Measurements from ENCODE around the gene MAPT. TPM values are rescaled to one million over a fixed set of nuclear protein-coding genes. Genes with fewer than 3 reads are reported as not detected.

MAPT gene
- total and polyA plus RNA-seq, 2 of the 13 experiments (the other 11 are each of a cell fraction or from before 2014, with no cell fraction given), result 2.1 to 2.8 TPM

DNA sequence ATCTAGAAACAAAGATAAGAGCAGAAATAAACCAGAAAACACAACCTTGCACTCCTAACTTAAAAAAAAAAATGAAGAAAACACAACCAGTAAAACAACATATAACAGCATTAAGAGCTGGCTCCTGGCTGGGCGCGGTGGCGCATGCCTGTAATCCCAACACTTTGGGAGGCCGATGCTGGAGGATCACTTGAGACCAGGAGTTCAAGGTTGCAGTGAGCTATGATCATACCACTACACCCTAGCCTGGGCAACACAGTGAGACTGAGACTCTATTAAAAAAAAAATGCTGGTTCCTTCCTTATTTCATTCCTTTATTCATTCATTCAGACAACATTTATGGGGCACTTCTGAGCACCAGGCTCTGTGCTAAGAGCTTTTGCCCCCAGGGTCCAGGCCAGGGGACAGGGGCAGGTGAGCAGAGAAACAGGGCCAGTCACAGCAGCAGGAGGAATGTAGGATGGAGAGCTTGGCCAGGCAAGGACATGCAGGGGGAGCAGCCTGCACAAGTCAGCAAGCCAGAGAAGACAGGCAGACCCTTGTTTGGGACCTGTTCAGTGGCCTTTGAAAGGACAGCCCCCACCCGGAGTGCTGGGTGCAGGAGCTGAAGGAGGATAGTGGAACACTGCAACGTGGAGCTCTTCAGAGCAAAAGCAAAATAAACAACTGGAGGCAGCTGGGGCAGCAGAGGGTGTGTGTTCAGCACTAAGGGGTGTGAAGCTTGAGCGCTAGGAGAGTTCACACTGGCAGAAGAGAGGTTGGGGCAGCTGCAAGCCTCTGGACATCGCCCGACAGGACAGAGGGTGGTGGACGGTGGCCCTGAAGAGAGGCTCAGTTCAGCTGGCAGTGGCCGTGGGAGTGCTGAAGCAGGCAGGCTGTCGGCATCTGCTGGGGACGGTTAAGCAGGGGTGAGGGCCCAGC lies 107.3 kb downstream of the MAPT start (continued):
- 0 out of 2 replicates have a peak, but pooled peaks have one; percentile 29 for TF ChIP-seq ZNF362 (CRISPR knock-in tag; IDR thresholded peaks at IDR 0.05; ENCODE audit: borderline replicate concordance)
- TF ChIP-seq, protein P1, sequence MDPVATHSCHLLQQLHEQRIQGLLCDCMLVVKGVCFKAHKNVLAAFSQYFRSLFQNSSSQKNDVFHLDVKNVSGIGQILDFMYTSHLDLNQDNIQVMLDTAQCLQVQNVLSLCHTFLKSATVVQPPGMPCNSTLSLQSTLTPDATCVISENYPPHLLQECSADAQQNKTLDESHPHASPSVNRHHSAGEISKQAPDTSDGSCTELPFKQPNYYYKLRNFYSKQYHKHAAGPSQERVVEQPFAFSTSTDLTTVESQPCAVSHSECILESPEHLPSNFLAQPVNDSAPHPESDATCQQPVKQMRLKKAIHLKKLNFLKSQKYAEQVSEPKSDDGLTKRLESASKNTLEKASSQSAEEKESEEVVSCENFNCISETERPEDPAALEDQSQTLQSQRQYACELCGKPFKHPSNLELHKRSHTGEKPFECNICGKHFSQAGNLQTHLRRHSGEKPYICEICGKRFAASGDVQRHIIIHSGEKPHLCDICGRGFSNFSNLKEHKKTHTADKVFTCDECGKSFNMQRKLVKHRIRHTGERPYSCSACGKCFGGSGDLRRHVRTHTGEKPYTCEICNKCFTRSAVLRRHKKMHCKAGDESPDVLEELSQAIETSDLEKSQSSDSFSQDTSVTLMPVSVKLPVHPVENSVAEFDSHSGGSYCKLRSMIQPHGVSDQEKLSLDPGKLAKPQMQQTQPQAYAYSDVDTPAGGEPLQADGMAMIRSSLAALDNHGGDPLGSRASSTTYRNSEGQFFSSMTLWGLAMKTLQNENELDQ (CRISPR knock-in tag; IDR thresholded peaks at IDR 0.05; ENCODE audit: borderline replicate concordance), result no peak
- TF ChIP-seq NONO (IDR thresholded peaks at IDR 0.05), result no peak
- TF ChIP-seq NONO (CRISPR knock-in tag; conservative IDR thresholded peaks at IDR 0.05), result no peak
- TF ChIP-seq ZFY (CRISPR knock-in tag; IDR thresholded peaks at IDR 0.05), result no peak
- TF ChIP-seq SMAD3 (CRISPR knock-in tag; IDR thresholded peaks at IDR 0.05), result no peak
- no peak for TF ChIP-seq ZNF747 (CRISPR knock-in tag; IDR thresholded peaks at IDR 0.05; ENCODE audit: borderline replicate concordance)
- TF ChIP-seq, protein P2, sequence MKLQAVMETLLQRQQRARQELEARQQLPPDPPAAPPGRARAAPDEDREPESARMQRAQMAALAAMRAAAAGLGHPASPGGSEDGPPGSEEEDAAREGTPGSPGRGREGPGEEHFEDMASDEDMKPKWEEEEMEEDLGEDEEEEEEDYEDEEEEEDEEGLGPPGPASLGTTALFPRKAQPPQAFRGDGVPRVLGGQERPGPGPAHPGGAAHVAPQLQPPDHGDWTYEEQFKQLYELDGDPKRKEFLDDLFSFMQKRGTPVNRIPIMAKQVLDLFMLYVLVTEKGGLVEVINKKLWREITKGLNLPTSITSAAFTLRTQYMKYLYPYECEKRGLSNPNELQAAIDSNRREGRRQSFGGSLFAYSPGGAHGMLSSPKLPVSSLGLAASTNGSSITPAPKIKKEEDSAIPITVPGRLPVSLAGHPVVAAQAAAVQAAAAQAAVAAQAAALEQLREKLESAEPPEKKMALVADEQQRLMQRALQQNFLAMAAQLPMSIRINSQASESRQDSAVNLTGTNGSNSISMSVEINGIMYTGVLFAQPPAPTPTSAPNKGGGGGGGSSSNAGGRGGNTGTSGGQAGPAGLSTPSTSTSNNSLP (IDR thresholded peaks at IDR 0.05; ENCODE audit: low read depth, low read length), result no peak
- TF ChIP-seq ZNF274 (CRISPR knock-in tag; IDR thresholded peaks at IDR 0.05), result 0 out of 2 replicates have a peak, but pooled peaks have one; percentile 29
- no peak for TF ChIP-seq E2F5 (CRISPR knock-in tag; conservative IDR thresholded peaks at IDR 0.05)
- 0 out of 2 replicates have a peak, but pooled peaks have one; percentile 58 for TF ChIP-seq MTERF4 (CRISPR knock-in tag; IDR thresholded peaks at IDR 0.05)
- no peak for TF ChIP-seq PBX3 (CRISPR knock-in tag; IDR thresholded peaks at IDR 0.05; ENCODE audit: borderline replicate concordance)
- TF ChIP-seq ZNF891 (CRISPR knock-in tag; IDR thresholded peaks at IDR 0.05), result 0 out of 2 replicates have a peak, but pooled peaks have one; percentile 73
- TF ChIP-seq, protein P3, sequence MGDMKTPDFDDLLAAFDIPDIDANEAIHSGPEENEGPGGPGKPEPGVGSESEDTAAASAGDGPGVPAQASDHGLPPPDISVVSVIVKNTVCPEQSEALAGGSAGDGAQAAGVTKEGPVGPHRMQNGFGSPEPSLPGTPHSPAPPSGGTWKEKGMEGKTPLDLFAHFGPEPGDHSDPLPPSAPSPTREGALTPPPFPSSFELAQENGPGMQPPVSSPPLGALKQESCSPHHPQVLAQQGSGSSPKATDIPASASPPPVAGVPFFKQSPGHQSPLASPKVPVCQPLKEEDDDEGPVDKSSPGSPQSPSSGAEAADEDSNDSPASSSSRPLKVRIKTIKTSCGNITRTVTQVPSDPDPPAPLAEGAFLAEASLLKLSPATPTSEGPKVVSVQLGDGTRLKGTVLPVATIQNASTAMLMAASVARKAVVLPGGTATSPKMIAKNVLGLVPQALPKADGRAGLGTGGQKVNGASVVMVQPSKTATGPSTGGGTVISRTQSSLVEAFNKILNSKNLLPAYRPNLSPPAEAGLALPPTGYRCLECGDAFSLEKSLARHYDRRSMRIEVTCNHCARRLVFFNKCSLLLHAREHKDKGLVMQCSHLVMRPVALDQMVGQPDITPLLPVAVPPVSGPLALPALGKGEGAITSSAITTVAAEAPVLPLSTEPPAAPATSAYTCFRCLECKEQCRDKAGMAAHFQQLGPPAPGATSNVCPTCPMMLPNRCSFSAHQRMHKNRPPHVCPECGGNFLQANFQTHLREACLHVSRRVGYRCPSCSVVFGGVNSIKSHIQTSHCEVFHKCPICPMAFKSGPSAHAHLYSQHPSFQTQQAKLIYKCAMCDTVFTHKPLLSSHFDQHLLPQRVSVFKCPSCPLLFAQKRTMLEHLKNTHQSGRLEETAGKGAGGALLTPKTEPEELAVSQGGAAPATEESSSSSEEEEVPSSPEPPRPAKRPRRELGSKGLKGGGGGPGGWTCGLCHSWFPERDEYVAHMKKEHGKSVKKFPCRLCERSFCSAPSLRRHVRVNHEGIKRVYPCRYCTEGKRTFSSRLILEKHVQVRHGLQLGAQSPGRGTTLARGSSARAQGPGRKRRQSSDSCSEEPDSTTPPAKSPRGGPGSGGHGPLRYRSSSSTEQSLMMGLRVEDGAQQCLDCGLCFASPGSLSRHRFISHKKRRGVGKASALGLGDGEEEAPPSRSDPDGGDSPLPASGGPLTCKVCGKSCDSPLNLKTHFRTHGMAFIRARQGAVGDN (CRISPR knock-in tag; IDR thresholded peaks at IDR 0.05), result peak; percentile 66

Measured in HepG2 (cell line).